ENCODE data around the gene CDH4.

CDH4 gene

GRCh38 chr20:61508301-61509096 lies 256.4 kb downstream of the CDH4 start:
- Histone ChIP-seq H3K4me1 (ENCODE audit: control insufficient read depth, insufficient read depth, low read length) (no peaks in the 10 kb centered on the region), H3K36me3 (ENCODE audit: control insufficient read depth, insufficient read depth, low read length) (no peaks in the 10 kb centered on the region), H3K4me3 (ENCODE audit: low read length) (no peak overlapping the region), H3K9ac (ENCODE audit: low read length) (no peak overlapping the region), H3K27ac (ENCODE audit: low read depth, low read length) (no peak overlapping the region), H3K27me3 (ENCODE audit: control insufficient read depth, insufficient read depth, low read length) (peaks cover 5% of the 10 kb centered on the region)

- H3K36me3 ChIP-seq (ENCODE audit: control insufficient read depth, insufficient read depth, low read length) = no peaks in the 10 kb centered on the region
- H3K27ac ChIP-seq (ENCODE audit: low read depth, low read length) = no peak overlapping the region
- peaks cover 5% of the 10 kb centered on the region for H3K27me3 ChIP-seq (ENCODE audit: control insufficient read depth, insufficient read depth, low read length)
- no peaks in the 10 kb centered on the region for H3K4me1 ChIP-seq (ENCODE audit: control insufficient read depth, insufficient read depth, low read length)
- no peak overlapping the region for H3K9ac ChIP-seq (ENCODE audit: low read length)
- no peak overlapping the region for H3K4me3 ChIP-seq (ENCODE audit: low read length)
Observed at GRCh38 chr20:61510778-61511330, 258.8 kb downstream of the CDH4 start.

- Histone ChIP-seq H3K4me1 (ENCODE audit: control insufficient read depth, insufficient read depth, low read length) (no peaks in the 10 kb centered on the region), H3K4me3 (ENCODE audit: low read length) (no peak overlapping the region), H3K36me3 (ENCODE audit: control insufficient read depth, insufficient read depth, low read length) (no peaks in the 10 kb centered on the region), H3K27ac (ENCODE audit: low read depth, low read length) (no peak overlapping the region), H3K9ac (ENCODE audit: low read length) (no peak overlapping the region), H3K27me3 (ENCODE audit: control insufficient read depth, insufficient read depth, low read length) (peaks cover 5% of the 10 kb centered on the region)
Observed at GRCh38 chr20:61512475-61512874, 260.4 kb downstream of the CDH4 start.

- Histone ChIP-seq H3K9ac (ENCODE audit: low read length) (no peak overlapping the region), H3K27ac (ENCODE audit: low read depth, low read length) (no peak overlapping the region), H3K36me3 (ENCODE audit: control insufficient read depth, insufficient read depth, low read length) (no peaks in the 10 kb centered on the region), H3K27me3 (ENCODE audit: control insufficient read depth, insufficient read depth, low read length) (peaks cover 5% of the 10 kb centered on the region), H3K4me3 (ENCODE audit: low read length) (no peak overlapping the region), H3K4me1 (ENCODE audit: control insufficient read depth, insufficient read depth, low read length) (no peaks in the 10 kb centered on the region)
Observed at GRCh38 chr20:61513124-61514017, 261.3 kb downstream of the CDH4 start.

- H3K36me3 ChIP-seq (ENCODE audit: control insufficient read depth, insufficient read depth, low read length) = no peaks in the 10 kb centered on the region
- H3K9ac ChIP-seq (ENCODE audit: low read length) = no peak overlapping the region
- H3K27me3 ChIP-seq (ENCODE audit: control insufficient read depth, insufficient read depth, low read length) = peaks cover 2% of the 10 kb centered on the region
- H3K27ac ChIP-seq (ENCODE audit: low read depth, low read length) = no peak overlapping the region
- H3K4me1 ChIP-seq (ENCODE audit: control insufficient read depth, insufficient read depth, low read length) = no peaks in the 10 kb centered on the region
- no peak overlapping the region for H3K4me3 ChIP-seq (ENCODE audit: low read length)
Observed at GRCh38 chr20:61514018-61514365, 261.9 kb downstream of the CDH4 start.

- Histone ChIP-seq H3K27ac (ENCODE audit: low read depth, low read length) (no peak overlapping the region), H3K27me3 (ENCODE audit: control insufficient read depth, insufficient read depth, low read length) (peaks cover 2% of the 10 kb centered on the region), H3K4me3 (ENCODE audit: low read length) (no peak overlapping the region), H3K36me3 (ENCODE audit: control insufficient read depth, insufficient read depth, low read length) (no peaks in the 10 kb centered on the region), H3K4me1 (ENCODE audit: control insufficient read depth, insufficient read depth, low read length) (no peaks in the 10 kb centered on the region), H3K9ac (ENCODE audit: low read length) (no peak overlapping the region)
Observed at GRCh38 chr20:61514396-61514795, 262.3 kb downstream of the CDH4 start.

- no peak overlapping the region for H3K27ac ChIP-seq (ENCODE audit: low read depth, low read length)
- H3K4me3 ChIP-seq (ENCODE audit: low read length) = no peak overlapping the region
- no peaks in the 10 kb centered on the region for H3K4me1 ChIP-seq (ENCODE audit: control insufficient read depth, insufficient read depth, low read length)
- no peak overlapping the region for H3K9ac ChIP-seq (ENCODE audit: low read length)
- no peaks in the 10 kb centered on the region for H3K27me3 ChIP-seq (ENCODE audit: control insufficient read depth, insufficient read depth, low read length)
- no peaks in the 10 kb centered on the region for H3K36me3 ChIP-seq (ENCODE audit: control insufficient read depth, insufficient read depth, low read length)
Observed at GRCh38 chr20:61514805-61515505, 262.9 kb downstream of the CDH4 start.

GRCh38 chr20:61515922-61516321 lies 263.9 kb downstream of the CDH4 start:
- Histone ChIP-seq H3K36me3 (ENCODE audit: control insufficient read depth, insufficient read depth, low read length) (no peaks in the 10 kb centered on the region), H3K4me1 (ENCODE audit: control insufficient read depth, insufficient read depth, low read length) (no peaks in the 10 kb centered on the region), H3K4me3 (ENCODE audit: low read length) (no peak overlapping the region), H3K27ac (ENCODE audit: low read depth, low read length) (no peak overlapping the region), H3K27me3 (ENCODE audit: control insufficient read depth, insufficient read depth, low read length) (no peaks in the 10 kb centered on the region), H3K9ac (ENCODE audit: low read length) (no peak overlapping the region)

- no peak overlapping the region for H3K4me3 ChIP-seq (ENCODE audit: low read length)
- no peaks in the 10 kb centered on the region for H3K4me1 ChIP-seq (ENCODE audit: control insufficient read depth, insufficient read depth, low read length)
- no peak overlapping the region for H3K27ac ChIP-seq (ENCODE audit: low read depth, low read length)
- no peaks in the 10 kb centered on the region for H3K36me3 ChIP-seq (ENCODE audit: control insufficient read depth, insufficient read depth, low read length)
- H3K9ac ChIP-seq (ENCODE audit: low read length) = no peak overlapping the region
- H3K27me3 ChIP-seq (ENCODE audit: control insufficient read depth, insufficient read depth, low read length) = no peaks in the 10 kb centered on the region
Observed at GRCh38 chr20:61516346-61517208, 264.5 kb downstream of the CDH4 start.

GRCh38 chr20:61517419-61517818 lies 265.4 kb downstream of the CDH4 start:
- Histone ChIP-seq H3K36me3 (ENCODE audit: control insufficient read depth, insufficient read depth, low read length) (no peaks in the 10 kb centered on the region), H3K9ac (ENCODE audit: low read length) (no peak overlapping the region), H3K27ac (ENCODE audit: low read depth, low read length) (no peak overlapping the region), H3K4me1 (ENCODE audit: control insufficient read depth, insufficient read depth, low read length) (no peaks in the 10 kb centered on the region), H3K4me3 (ENCODE audit: low read length) (no peak overlapping the region), H3K27me3 (ENCODE audit: control insufficient read depth, insufficient read depth, low read length) (no peaks in the 10 kb centered on the region)

- no peaks in the 10 kb centered on the region for H3K27me3 ChIP-seq (ENCODE audit: control insufficient read depth, insufficient read depth, low read length)
- no peak overlapping the region for H3K4me3 ChIP-seq (ENCODE audit: low read length)
- H3K27ac ChIP-seq (ENCODE audit: low read depth, low read length) = no peak overlapping the region
- H3K9ac ChIP-seq (ENCODE audit: low read length) = no peak overlapping the region
- H3K4me1 ChIP-seq (ENCODE audit: control insufficient read depth, insufficient read depth, low read length) = no peaks in the 10 kb centered on the region
- no peaks in the 10 kb centered on the region for H3K36me3 ChIP-seq (ENCODE audit: control insufficient read depth, insufficient read depth, low read length)
Observed at GRCh38 chr20:61518424-61518951, 266.4 kb downstream of the CDH4 start.
